Fibroblast of the aortic adventitia (primary cell): ENCODE measurements around the gene MPND. TPM values are rescaled to one million over a fixed set of nuclear protein-coding genes. Genes with fewer than 3 reads are reported as not detected.

Source experiments
- DNase-seq: peaks from one replicate; pipeline ENCODE4 v3.0.0-alpha.2; 2010; ENCODE audit warnings: low read depth
- H3K4me3 ChIP-seq: 2 replicates; pipeline ENCODE4 v1.5.1; 2011; ENCODE audit warnings: low read depth, mild to moderate bottlenecking, control low read depth, low read length, moderate library complexity
- total RNA-seq: library from RNA; depleted of rRNA; stranded (reverse); fragments of >200 nt; gene quantifications from 2 replicates; pipeline ENCODE4 v1.2.3, GENCODE V29; 2012; ENCODE audit warnings: low replicate concordance
- TF ChIP-seq, protein P1 (sequence below): IDR thresholded peaks from 2 replicates; pipeline ENCODE4 v1.5.1; 2011; ENCODE audit warnings: mild to moderate bottlenecking, low read length, control low read depth, inconsistent platforms; ENCODE audit not compliant: insufficient read depth

The MPND gene
- total RNA-seq, 1 donor = 5.4 TPM

DNA sequence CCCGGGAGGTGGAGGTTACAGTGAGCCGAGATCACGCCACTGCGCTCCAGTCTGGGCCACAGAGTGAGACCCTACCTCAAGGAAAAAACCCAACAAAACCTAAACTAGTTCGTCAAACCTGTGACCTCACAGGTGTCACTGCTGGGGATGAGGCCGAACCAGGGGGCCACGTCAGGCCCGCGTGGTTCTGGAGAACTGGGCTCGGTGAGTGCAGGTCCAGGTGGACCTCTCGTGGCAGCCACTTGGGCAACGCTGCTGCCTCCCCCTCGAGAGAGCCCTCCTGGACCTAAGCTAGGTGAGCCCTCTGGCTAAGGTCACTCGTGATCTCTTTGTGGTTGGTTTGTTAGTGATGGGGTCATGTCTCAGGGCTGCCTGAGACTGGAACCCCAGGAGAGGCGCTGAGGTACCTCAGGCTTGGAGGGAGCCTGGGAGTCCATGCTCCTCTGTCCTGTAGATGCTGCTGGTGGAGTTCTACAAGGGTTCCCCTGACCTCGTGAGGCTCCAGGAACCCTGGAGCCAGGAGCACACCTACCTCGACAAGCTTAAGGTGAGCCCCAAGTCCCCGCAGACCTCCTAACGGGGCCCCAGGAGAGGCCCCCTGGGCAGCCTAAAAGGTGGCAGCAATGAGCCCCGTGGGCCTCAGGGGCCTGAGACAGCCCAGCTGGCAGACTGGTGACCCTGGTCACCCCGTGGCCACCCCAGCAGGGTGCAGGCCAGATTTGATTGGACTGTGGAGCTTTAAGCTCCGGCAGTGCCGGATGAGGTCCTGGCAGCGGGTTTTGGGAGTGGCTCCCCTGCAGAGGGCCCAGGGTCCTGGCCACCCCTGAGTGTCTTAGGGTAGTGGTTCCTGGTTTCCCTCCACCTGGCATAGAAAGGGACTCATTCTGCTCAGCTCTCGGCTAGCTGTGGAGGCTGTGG, 15.6 kb downstream of the MPND start:
- H3K4me3 ChIP-seq = no peak overlapping the region
- DNase-seq = no peak
- TF ChIP-seq, protein P1, sequence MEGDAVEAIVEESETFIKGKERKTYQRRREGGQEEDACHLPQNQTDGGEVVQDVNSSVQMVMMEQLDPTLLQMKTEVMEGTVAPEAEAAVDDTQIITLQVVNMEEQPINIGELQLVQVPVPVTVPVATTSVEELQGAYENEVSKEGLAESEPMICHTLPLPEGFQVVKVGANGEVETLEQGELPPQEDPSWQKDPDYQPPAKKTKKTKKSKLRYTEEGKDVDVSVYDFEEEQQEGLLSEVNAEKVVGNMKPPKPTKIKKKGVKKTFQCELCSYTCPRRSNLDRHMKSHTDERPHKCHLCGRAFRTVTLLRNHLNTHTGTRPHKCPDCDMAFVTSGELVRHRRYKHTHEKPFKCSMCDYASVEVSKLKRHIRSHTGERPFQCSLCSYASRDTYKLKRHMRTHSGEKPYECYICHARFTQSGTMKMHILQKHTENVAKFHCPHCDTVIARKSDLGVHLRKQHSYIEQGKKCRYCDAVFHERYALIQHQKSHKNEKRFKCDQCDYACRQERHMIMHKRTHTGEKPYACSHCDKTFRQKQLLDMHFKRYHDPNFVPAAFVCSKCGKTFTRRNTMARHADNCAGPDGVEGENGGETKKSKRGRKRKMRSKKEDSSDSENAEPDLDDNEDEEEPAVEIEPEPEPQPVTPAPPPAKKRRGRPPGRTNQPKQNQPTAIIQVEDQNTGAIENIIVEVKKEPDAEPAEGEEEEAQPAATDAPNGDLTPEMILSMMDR = no peak

DNA sequence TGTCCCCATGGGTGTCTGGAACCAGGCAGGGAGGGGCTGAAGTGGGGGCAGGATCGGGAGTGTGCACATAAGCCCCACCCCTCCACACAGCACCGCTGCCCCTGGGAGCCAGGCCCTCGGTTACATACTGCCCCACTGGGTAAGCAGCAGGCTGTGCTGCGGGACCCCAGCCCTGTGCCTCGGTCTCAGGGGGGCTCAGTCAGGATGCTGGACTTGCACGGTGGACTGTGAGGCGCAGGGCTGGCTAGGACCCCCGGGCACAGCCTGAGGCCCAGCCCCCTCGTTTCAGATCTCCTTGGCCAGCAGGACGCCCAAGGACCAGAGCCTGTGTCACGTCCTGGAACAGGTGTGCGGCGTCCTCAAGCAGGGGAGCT, 16.3 kb downstream of the MPND start:
- TF ChIP-seq, protein P1 = no peak
- H3K4me3 ChIP-seq = no peak overlapping the region
- no peak for DNase-seq

DNA sequence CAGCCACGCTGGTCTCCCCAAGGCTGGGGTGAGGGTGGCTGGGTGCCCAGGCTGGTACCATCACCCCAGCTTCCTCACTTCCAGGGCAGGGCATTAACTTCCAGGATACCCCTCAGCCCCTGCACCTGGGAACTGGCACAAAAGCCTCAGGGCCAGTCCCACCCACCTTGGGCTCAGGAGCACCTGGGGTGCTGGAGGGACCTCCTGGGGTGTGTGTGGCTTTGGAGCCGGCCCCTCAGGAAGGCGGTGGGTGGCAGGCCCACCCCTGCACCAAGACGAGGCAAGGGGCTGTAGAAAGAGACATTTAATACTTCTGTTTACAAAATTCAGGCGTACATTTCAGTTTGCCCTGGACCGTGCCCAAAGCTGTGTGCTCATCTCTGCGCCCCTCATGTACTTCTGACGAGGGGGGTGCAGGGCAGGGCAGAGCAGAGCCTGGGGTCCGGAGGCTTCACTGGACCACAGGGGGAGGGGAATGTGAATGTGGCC, 16.8 kb downstream of the MPND start:
- TF ChIP-seq, protein P1 = no peak
- no peak for DNase-seq
- no peak overlapping the region for H3K4me3 ChIP-seq

DNA sequence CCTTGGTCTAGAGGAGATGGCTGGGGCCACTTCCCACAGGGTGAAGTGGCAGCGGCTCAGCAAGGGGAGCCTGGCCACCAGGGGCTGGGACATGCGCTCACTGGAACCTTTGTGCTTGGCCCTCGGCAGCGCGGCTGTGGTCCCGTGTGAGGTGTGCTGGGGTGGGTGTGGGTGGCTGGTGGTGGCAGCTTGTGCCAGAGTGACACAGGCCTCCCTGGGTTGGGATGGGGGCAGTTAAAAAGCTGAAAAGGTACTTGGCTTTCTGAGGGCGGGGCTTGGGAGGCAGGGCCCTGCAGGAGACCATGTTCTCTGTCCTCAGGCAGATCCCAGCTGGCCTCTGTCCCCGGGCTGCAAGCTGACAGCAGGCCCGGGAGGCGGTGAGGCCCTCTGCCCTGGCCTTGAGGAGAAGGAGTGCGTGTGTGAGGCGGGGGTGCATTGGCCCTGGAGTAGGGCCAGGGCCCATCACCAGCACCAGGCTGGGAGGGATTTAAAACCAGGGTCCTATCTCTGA, 17.3 kb downstream of the MPND start:
- TF ChIP-seq, protein P1 = no peak
- DNase-seq = no peak
- H3K4me3 ChIP-seq = no peak overlapping the region

DNA sequence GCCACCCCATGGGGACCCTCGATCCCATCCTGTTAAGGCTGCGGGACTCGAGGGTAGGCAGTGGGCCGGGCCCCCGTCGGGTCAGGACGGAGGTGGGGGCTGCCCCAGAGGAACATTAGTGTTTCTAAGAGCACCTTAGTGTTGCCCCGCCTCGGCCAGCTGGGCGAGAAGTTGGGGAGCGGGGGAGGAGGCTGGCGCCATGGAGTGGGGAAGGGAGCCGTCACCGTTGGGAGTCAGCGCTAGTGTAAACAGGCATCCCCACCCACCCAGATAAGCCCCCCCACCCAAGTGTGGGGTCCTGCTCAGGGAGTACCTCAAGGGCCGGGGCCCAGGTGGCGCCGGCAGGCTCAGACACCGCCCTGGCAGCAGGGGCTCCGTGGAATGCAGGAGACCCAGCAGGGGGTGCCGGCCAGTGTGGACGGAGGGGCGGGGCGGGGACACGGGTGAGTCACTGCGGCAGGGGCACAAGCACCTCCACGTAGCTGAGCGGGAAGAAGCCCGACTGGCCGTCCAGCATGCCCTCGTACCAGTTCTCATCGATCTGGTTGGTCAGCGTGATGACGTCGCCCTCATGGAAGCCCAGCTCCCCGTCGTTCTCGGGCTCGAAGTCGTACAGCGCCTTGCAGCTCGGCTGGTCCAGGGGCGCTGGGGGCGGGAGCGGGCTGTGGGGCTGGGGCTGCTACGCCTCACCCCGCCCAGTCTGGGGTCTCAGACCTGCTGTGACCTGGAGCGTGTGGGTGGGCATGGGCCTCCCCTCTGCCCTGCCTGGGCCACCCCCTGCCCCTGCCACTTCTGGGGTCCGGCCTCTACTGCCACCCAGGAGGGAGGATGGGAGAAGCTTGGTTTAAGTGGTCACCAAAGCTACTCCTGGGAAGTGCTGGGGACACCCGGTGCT, 18.0 kb downstream of the MPND start:
- H3K4me3 ChIP-seq = no peak overlapping the region
- no peak for DNase-seq
- TF ChIP-seq, protein P1 = no peak

DNA sequence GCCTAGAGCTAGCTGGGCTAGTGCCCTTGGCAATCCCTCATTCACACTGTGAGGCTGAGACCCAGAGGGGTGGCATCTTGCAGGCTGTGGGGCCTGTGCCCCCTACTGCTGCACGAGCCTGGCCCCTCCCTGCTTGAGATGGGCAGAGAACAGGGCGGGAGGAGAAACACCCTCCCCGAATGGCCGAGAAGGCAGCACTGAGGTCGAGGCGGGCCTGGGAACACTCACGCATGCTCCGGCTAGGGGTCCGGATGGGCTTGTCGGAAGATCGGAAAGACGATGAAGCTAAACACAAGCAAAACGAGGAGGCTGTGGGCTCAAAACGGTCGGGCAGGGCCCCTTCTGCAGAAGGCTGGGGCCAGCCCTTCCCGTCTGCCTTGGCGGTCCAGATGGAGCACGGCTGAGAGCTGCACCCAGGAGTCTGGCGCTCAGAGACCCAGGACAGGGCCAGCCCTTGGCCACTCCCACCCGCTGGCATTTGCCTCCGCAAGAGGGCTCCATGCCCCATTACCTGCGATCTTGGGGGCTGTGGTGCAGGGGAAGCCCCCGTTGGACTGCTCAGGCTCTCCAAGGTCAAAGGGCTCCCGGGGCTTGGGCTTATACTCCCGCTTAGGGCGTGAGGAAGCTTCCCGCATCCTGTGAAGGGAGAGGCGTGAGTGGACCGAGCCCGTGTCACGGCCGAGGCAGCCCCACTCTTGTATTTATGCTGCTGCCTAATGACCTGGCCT, 18.9 kb downstream of the MPND start:
- H3K4me3 ChIP-seq = no peak overlapping the region
- TF ChIP-seq, protein P1 = no peak
- DNase-seq = no peak
